Umbilical cord (tissue), 2 donors: ENCODE data around the gene FAT1. TPM values are rescaled to one million over a fixed set of nuclear protein-coding genes. Genes with fewer than 3 reads are reported as not detected.

Experiments used
- DNase-seq: peaks from one replicate; pipeline ENCODE4 v3.0.0-alpha.2; 2015; ENCODE audit warnings: low spot score
- total RNA-seq: library from RNA; depleted of rRNA; stranded (reverse); fragments of >200 nt; gene quantifications from one replicate; pipeline ENCODE4 v1.2.3, GENCODE V29; 2014; ENCODE audit warnings: low replicate concordance; ENCODE audit not compliant: insufficient read depth

FAT1 gene
- total RNA-seq, 1 donor from 2014 or later: 242 TPM

DNA sequence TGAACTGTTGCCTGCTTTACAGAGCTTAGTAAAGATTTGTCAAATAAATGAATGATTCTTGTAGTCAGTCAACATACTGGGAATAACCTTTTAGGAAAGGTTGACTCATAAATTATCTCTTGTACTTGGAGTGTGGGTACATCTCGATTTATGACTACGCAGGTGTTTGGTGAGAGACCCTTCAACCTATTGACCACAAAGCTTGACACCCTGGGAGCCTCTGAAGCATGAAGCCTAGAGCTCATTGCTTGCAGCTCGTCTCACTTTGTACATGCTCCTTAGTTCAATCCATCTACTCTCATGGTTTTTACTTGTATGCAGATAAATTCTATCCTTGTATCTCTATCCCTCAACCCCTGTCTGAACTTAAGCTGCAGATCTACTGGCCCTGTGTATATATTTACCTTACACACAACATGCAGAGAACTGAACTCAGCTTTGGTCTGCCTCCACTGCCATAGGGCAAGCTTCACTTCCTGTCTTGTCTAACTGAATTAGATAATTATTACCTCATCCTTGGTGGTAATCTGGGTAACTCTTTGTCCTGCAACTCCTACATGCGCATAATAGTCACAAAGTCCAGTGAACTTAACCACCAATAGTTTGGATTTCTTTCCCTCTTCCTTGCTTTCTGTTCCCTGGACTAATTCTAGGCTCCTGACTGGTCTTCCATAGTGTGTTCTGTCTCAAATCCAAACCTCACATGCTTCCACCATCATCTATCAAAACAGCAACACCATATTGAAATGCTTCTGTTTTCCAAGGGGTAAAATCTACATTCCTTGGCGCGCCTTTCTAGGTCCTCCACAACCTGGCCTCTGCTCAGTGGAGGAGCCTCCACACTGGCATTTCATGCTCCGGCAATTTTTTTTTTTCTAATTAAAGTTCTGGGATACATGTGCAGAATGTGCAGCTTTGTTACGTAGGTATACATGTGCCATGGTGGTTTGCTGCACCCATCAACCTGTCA is 32.2 kb upstream of the FAT1 start:
- DNase-seq: no peak

DNA sequence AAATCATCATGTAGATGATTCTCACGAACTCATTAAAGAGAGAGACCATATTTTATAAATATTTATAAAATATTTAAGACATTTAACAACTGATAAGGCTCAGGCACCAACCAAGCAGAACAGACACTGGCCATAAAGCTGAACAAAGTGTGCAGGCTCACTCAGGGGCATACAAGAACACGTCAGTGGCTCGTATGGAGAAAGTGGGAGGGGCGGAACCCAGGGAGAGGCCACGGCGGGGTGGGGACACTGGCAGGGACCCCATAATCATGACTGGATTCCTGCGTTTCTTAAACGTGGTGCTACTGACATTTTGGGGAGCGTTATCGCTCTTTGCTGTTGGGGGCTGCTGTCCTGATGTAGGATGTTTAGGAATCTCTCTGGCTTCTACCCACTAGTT is 31.3 kb upstream of the FAT1 start:
- no peak for DNase-seq

DNA sequence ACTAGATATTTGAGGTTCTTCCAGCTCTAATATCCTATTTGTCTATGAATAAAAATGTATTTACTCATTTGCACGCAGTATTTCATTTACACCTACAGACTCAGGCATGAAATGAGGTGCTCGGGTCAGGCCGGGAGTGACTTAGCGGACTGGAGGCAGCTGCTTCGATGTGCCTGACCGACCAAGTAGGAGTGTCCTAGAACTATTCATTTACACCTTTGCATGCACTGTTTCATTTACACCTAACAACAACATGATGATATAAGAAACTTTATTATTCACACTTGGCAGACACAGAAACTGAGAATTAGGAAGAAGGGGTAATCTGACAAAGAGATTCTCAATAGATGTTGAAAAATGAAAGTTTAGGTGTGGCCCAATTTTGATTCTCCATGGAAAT is 28.7 kb upstream of the FAT1 start:
- no peak for DNase-seq

DNA sequence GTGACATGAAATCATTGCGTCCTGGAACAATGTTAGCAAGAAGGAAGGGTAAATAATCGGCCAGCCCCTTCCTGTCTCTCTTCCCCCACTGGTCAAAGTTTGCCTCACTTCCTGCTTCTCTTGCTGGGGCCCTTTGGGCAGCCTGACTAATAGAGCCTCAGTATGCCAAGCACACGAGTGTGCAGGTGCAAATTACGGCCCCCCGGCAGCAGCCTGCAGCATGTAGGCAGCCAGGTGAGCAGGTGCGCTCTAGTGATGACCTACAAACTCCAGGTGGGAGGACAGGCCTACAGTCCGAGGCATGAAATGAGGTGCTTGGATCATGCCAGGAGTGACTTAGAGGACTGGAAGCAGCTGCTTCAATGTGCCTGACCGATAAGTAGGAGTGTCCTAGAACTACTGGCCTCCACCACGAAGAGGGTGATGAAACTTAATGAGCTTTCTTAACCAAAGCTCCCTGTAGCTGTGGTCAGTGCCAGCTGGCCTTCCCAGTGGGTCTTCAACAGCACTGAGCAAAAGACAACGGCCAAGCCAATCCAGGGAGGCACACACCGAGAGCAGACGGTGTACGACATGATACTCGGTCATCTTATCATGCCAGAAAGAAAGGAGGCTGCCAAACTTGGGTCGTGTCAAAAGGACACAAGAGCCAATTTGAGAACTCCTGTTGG is 26.1 kb upstream of the FAT1 start:
- no peak for DNase-seq

DNA sequence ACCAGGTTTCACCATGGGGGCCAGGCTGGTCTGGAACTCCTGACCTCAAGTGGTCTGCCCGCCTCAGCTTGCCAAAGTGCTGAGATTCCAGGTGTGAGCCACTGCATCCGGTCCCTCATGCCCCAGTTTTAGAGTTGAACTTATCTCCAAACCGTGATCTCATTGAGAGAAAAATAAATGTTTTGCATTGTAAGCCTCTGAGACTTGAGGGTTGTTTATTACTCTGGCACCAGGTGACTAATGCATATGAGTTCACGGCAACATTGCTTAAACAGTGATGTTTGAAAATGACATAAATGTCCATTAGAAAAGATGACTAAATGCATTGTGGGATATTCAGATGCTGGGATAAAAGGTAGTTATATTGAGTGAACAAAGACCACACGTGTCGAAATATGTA is 22.9 kb upstream of the FAT1 start:
- no peak for DNase-seq

DNA sequence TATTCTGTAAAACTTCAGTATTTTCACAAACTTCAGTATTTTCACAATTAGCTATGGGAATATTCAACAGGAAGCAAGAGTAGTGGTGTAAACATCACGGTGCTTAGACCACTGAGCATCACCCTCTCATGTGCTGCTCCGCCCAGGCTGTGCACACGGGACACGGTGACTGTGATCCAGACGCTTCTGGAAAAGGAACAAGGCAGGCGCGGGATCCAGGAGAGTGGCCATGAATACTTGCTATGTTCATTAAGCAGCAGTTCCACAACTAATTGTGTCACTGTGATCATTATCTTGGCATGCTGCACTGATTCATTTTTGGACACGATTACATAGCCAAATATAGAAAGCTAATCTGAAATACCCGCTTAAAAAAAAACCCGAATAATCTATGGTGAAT is 19.6 kb upstream of the FAT1 start:
- DNase-seq: no peak

DNA sequence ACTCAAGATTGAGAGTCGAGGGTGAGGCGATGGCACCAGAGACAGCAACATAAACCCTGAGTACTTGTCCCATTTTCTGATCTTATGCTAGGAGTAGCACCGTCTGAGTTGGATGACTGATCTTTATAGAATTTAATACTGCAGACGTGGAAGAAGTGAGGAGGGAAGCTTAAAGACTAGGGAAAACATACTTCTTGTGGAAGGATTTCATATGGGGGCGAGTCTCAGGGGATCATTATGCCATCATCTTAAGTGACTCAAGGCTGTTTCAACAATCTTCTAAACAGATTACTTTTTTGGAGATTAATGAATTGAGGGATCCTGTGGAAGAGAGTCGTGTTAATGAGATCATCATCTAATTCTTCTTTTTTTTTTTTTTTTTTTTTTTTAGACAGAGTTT is 17.2 kb upstream of the FAT1 start:
- no peak for DNase-seq

DNA sequence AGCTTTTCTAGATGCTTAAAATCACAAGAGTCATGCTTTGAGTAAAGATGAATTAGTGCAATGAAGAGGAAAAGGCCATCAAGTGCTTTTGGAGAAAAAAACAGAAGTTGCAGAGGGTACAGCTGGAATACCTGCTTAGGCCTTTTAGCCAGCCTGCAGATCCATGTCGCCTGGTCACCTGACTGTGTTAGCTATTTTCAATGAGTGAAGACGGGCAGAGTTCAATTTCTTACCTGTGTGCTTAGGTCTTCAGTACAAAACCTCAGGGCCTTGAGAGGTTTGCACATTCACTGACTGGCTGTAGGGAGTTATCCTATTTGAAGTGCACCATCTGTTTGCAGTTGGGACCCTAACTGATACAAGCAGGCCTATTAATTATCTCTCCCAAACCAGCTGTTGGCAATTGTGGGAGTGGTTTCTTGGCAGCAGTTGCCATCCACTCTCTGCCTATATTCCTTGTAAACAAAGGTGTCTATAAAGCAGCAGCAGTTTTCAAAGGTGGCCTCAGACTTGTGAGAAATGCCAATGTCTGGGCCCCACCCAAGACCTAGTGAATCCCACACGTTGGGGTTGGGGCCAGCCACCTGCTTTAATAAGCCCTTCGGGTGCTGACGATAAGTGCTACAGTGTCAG is 16.3 kb upstream of the FAT1 start:
- no peak for DNase-seq

DNA sequence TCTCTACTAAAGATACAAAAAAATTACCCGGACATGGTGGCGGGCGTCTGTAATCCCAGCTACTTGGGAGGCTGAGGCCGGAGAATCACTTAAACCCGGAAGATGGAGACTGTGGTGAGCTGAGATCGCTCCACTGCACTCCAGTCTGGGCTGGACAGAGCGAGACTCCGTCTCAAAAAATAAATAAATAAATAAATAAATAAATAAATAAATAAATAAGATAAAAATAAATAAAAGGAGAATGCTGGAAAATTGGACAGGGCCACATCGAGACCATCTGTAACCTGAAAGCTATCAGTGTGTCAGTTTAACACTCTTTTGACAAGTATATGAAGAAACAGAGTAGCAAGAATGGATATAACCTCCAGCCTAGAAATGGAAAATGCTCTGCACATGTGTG is 15.7 kb upstream of the FAT1 start:
- DNase-seq: no peak

DNA sequence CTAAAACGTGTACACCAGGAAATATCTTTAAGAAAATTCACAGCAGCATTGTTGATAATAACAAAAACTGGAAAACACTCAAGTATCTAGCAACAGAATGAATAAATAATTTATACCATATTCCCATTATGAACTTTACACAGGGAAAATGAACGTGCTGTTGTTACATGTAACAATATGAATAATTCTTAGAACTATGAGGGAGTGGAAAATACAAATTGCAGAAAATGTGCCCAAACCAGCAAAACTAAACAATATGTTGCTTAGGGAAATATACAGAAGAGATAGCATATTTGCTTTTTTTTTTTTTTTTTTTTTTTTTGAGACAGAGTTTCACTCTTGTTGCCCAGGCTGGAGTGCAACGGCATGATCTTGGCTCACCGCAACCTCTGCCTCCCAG is 14.8 kb upstream of the FAT1 start:
- DNase-seq: no peak

DNA sequence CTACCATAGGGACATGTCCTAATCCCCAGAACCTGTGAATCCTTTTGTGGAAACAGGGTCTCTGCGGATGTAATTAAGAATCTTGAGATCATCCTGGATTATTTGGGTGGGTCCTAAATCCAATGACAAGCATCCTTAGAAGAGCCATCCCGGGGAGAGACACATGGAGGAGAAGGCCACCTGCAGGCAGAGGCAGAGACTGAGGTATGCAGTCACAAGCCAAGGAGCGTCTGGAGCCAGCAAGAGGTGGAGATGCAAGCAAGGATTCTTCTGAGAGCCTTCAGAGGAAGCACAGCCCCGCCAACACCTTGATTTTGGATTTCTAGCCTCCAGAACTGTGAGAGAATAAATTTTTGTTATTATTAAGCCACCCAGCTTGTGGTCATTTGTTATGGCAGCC is 13.8 kb upstream of the FAT1 start:
- no peak for DNase-seq

DNA sequence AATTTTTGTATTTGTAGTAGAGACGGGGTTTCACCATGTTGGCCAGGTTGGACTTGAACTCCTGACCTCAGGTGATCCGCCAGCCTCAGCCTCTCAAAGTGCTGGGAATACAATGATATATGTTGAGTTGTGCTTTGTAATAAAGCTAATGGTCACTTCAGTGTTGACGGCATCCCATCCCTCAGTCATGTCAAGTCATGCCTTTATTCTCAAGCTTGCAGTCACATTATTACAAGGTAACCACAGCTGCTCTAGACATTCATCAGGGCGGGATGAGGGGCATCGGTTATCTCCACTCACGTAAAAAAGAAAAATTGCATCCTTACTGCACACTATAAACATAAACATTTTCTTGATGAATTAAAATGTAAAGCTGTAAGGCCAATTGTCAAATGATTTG is 12.8 kb upstream of the FAT1 start:
- no peak for DNase-seq

DNA sequence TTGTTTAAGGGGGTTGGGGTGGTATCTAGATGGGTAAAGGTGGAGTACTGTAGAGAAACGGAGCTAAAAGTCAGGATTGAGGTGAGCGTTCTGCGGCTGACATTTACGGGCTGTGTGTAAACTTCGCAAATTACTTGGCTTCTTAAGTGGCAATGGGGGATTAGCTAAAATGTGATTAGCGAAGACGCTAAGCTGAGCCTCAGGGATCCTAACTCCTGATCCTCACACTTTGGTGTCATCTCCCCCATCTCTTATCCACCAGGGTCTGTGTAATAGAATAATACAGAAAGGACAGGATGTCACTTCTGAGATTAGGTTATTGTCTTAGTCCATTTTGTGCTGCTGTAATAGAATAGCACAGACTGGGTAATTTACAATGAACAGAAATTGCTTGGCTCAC is 10.6 kb upstream of the FAT1 start:
- DNase-seq: no peak

DNA sequence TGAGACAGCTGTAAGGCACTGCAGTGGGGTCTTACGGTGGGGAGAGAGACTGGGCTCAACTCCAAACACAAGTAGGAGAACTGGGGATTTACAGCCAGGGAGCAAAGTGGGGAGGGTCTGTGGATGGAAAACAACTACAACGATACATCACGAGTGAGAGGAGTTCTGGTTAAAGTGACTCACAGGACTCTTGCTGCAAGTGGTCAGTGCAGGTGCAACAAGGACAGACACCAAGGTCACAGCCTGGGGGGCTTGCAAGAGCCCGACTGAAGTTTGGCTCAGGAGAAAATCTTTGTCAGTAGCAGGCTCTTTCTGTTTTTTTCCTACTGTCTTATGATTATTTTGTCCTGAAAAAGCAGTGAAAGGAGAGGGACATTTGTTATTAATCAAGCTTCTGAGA is 10.1 kb upstream of the FAT1 start:
- DNase-seq: no peak

DNA sequence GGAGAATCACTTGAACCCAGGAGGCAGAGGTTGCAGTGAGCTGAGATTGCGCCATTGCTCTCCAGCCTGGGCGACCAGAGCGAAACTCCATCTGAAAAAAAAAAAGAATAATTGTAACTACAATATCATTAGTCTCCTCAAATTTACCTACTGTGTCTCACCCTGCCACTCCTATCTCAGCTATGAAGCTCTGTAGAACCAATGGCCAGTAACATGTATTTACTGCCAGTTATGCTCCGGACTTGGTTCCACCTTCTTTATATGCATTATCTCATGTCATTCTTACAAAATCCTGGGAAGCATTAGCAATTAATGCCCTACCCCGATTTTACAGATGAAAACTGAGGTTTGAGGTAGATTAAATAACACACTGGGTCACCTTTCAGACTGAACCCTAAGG is 7.0 kb upstream of the FAT1 start:
- DNase-seq: no peak

DNA sequence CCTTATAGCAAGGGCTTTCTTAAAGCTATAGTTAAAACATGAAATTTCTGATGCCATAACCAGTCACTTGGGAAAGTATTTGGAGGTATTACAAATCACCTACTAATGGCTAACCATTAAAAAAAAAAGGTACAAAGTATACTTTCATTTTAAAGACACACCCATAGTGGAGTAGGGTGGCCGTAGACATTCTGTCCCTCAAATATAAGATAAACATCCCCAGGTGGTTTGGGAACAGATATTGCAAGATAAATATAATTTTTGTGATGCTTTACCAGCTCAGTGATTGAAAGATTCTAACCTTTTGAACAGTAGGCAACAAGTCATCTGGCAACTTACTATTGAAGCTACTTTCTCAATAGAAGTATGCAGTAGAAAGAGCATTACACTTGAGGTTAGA is 6.2 kb upstream of the FAT1 start:
- no peak for DNase-seq

DNA sequence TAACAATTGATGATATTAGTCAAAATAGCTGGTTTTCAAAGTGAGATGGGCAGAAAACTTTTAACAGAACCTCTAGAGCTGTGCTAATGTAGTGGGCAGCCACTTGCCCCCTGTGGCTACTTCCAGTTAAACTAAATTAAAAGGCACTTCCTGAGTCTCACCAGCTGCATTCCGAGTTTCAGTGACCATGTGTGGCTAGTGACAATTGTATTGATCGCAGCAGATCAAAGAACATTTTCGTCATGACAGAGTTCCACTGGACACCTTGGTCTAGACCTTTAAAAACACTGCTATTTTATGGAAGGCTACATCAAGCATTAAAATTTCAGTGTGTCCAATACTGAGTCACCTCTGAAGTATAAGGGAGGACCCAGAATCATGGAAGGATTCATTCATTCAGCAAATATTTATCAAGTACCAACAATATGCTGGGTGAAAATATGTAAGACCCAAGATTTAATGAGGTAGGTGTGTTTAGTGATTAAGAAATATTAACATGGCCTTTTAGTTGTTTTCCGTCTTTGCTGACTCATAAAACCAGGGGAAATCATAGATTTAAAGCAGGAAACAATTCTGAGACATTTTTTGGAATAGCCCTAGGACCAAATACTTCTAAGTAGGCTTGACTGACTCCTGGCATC is 5.1 kb upstream of the FAT1 start:
- no peak for DNase-seq

DNA sequence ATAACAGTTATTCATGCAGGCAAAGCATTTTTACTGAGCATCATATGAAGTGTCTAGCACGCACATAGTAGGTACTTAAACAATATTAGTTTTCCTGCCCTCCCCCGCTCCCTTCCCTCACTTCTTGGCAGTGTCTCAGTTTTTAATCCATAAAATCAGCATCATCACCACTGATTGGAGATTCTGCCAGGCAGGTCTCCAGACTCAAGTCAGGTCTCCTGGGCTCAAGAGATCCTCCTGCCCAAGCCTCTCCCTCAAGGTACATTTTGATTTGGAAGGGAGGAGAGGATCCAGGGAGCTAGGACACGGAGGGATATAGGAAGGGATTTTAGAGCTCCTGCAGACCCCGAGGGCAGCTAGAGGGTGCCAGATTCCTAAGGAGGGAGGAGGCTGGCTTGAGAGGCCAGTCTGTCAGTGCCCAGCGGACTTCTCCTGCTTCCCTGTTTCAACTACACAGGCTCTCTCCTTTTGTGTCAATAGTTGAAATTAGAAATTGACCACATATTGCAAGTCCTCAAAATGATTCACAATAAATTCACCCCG is 4.4 kb upstream of the FAT1 start:
- DNase-seq: no peak

DNA sequence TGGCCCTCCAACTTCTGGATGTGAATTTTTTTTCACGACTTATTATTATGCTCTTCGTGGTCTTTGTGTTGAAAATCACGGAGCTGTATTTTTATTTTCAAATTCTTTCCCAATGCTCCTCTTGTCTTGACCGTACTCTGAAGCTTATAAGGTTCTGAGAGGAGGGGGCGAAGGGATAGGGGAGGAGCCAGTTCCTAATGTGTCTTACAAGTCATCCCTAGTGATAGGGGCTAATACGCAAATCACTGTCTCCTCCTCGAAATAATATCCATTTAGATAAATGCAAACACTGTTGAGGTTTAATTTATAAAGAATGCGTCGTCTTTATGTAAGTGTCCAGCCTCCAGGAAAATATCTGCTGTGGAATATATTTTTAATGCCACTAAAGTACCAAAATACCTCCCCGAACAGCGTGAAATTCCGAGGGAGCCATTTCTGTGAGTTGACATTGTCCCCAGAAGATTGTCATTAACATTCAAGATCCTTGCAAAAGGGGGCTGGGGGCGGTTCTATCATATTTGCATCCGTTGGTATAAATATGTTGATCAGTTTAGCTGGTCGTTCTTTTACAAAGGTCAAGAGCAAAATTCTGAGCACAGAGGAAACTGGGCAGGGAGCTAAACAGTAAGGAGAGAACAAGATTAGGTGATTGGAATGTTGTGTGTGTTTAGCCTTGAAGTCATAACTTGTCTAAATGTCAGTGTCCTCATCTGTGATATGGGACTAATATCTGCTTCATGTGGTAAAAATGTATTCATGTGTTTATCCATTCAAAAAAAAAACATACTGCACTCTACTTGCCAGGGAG is 3.7 kb upstream of the FAT1 start:
- DNase-seq: peak; percentile 47

DNA sequence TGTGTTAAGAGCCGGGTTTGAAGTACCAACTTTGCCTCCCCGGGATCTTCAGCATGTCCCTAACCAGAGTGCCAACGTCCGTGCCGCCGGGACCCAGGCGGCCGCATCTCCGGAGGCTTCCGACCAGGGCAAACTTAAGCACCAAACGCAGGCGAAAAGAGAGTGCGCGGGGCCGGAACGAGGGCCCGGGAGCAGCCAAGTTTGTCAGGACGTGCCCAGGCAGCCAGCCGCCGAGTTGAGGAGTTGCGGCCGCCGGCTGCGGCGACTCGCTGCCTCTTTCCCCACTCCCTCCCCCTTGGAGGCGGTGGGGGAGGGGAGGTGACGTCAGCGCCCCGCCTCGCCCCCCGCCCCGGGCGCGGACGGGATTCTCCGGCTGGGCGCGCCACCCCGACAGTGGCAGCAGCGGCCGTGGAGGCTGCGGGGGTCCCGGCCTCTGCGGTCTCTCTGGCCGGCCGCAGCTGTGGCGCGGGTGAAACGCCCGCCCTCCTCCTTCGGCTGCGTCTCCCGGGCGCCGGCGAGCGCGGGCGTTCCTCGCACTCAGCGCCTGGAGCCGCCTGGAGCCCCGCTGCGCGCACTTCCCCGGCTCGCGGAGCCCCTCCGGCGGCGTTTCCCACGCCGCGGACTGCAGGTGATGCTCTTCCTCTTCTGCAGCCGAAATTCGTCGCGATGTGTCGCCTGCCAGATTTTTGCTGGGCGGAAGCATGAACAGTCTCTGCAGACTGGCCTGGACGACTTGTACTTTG is 2.9 kb upstream of the FAT1 start:
- DNase-seq: peak; percentile 73
